K562 (cell line): ENCODE results near the gene ART4. TPM values are rescaled to one million over a fixed set of nuclear protein-coding genes. Genes with fewer than 3 reads are reported as not detected.

Source experiments
- ATAC-seq: fragments of 200-7000 bp; cut with Tn5 transposase; 3 replicates; pipeline ENCODE4 v1.9.1; 2020; ENCODE audit warnings: moderate library complexity
- BruUV-seq: library from RNA; stranded (reverse); fragments of 400-500 nt; replicated peaks from 2 replicates; lab custom pipeline; 2021; lab: Mats Ljungman, UMichigan
- CTCF ChIA-PET: fragments of 300-600 bp; formaldehyde crosslinking; extraction: SDS; loops from one replicate; lab custom pipeline; 2021; ENCODE audit warnings: low intra/inter-chr PET ratio; lab: Yijun Ruan, JAX
- POLR2A ChIA-PET: fragments of 300-600, 350-650 bp; sonication (Branson Sonifier 250); formaldehyde crosslinking; extraction: SDS; loops from one replicate; lab custom pipeline; 2021; ENCODE audit warnings: antibody characterized with exemption, inconsistent platforms; lab: Yijun Ruan, JAX
- DNase-seq, 4 experiments: peaks; one replicate each; pipeline versions ENCODE4 v3.0.0 to v3.0.0-alpha.2; 2011 to 2018; ENCODE audit warnings: low spot score in 3 of 4, mixed read lengths in 3 of 4; ENCODE audit errors: extremely low read depth in 1 of 4
- FAIRE-seq: peaks from 2 replicates; lab custom pipeline; 2011; peaks lifted over from hg19 to GRCh38; lab: Jason Lieb, UNC
- H2AFZ ChIP-seq: 2 replicates; pipeline ENCODE4 v1.6.0; 2011; ENCODE audit warnings: low read depth, low read length, control low read depth, inconsistent platforms
- H3K27ac ChIP-seq: fragments of 200-600 bp; 3 replicates; pipeline ENCODE4 v1.8.0; 2011; ENCODE audit warnings: low read depth, mild to moderate bottlenecking, control low read depth, inconsistent platforms, low read length, moderate library complexity, mixed read lengths; ENCODE audit errors: extremely low read depth
- H3K27me3 ChIP-seq, 2 experiments: fragments of 300-600 bp in 1 of 2; 2 replicates in 1 of 2; 3 replicates in 1 of 2; pipeline versions ENCODE4 v1.6.0 to v1.8.0; 2011; ENCODE audit warnings: inconsistent platforms in 2 of 2, low read length in 2 of 2, mild to moderate bottlenecking in 1 of 2, mixed read lengths in 1 of 2, moderate library complexity in 1 of 2; ENCODE audit not compliant: control insufficient read depth in 2 of 2, insufficient read depth in 2 of 2
- H3K36me3 ChIP-seq: fragments of 300-600 bp; 3 replicates; pipeline ENCODE4 v1.8.0; 2011; ENCODE audit warnings: mild to moderate bottlenecking, low read length, inconsistent platforms; ENCODE audit not compliant: control insufficient read depth, insufficient read depth
- H3K4me1 ChIP-seq, 2 experiments: fragments of 200-600 bp in 1 of 2; replicated peaks in 1 of 2; 2 replicates in 1 of 2; 3 replicates in 1 of 2; pipeline versions ENCODE4 v1.5.1 to v1.8.0; 2011; ENCODE audit warnings: inconsistent platforms in 2 of 2, low read length in 2 of 2, mild to moderate bottlenecking in 1 of 2, mixed read lengths in 1 of 2, moderate library complexity in 1 of 2; ENCODE audit not compliant: control insufficient read depth in 2 of 2, insufficient read depth in 2 of 2
- H3K4me2 ChIP-seq: 2 replicates; pipeline ENCODE4 v1.6.1; 2011; ENCODE audit warnings: low read length, control low read depth, inconsistent platforms, mixed read lengths; ENCODE audit not compliant: insufficient read depth
- H3K4me3 ChIP-seq: fragments of 200-600 bp; sonication (generic), shearing (Covaris generic); 2 replicates; pipeline ENCODE4 v1.5.1; 2016; ENCODE audit warnings: control low read depth, inconsistent platforms
- H3K79me2 ChIP-seq: fragments of 200-600 bp; 3 replicates; pipeline ENCODE4 v1.8.0; 2011; ENCODE audit warnings: low read length, inconsistent platforms; ENCODE audit not compliant: control insufficient read depth, insufficient read depth
- H3K9ac ChIP-seq, 2 experiments: 2 replicates each; pipeline versions ENCODE4 v1.6.0 to v1.6.1; 2011; ENCODE audit warnings: low read depth in 2 of 2, low read length in 2 of 2, control low read depth in 1 of 2, inconsistent platforms in 1 of 2, mild to moderate bottlenecking in 1 of 2, mixed read lengths in 1 of 2; ENCODE audit not compliant: insufficient read depth in 1 of 2
- H3K9me1 ChIP-seq: one replicate; pipeline ENCODE4 v1.6.0; 2011; ENCODE audit warnings: inconsistent platforms, mild to moderate bottlenecking, low read length, moderate library complexity; ENCODE audit not compliant: control insufficient read depth, insufficient read depth
- H3K9me3 ChIP-seq: replicated peaks from 2 replicates; pipeline ENCODE4 v1.5.1; 2011; ENCODE audit warnings: low read depth, low read length, inconsistent platforms; ENCODE audit not compliant: control insufficient read depth, insufficient read depth
- H4K20me1 ChIP-seq: replicated peaks from 2 replicates; pipeline ENCODE4 v1.6.1; 2011; ENCODE audit warnings: low read length, inconsistent platforms, mixed read lengths; ENCODE audit not compliant: control insufficient read depth, insufficient read depth
- E2F4 ChIP-seq: sonication (generic); formaldehyde crosslinking; IDR thresholded peaks from 2 replicates; pipeline ENCODE4 v1.8.0; 2022; ENCODE audit warnings: mild to moderate bottlenecking, low read depth, missing genetic modification reagents
- E4F1 ChIP-seq: fragments of 250-450 bp; sonication (Bioruptor Pico); IDR thresholded peaks from 2 replicates; pipeline ENCODE4 v1.5.0; 2021; ENCODE audit warnings: mild to moderate bottlenecking, borderline replicate concordance
- ELK1 ChIP-seq: sonication (generic); formaldehyde crosslinking; IDR thresholded peaks from 2 replicates; pipeline ENCODE4 v1.8.1; 2022; ENCODE audit warnings: missing genetic modification reagents
- IRF2 ChIP-seq: sonication (generic); formaldehyde crosslinking; IDR thresholded peaks from 2 replicates; pipeline ENCODE4 v1.8.1; 2022; ENCODE audit warnings: mild to moderate bottlenecking, missing genetic modification reagents
- MEF2D ChIP-seq: conservative IDR thresholded peaks from 2 replicates; pipeline ENCODE4 v1.6.1; 2016; ENCODE audit warnings: low read depth, missing genetic modification characterization, missing compliant biosample characterization
- MTF1 ChIP-seq: fragments of 250-450 bp; sonication (Bioruptor Pico); IDR thresholded peaks from 2 replicates; pipeline ENCODE4 v1.9.0; 2021; ENCODE audit warnings: moderate library complexity, mild to moderate bottlenecking, inconsistent platforms, borderline replicate concordance
- MXD1 ChIP-seq: fragments of 250-450 bp; sonication (Bioruptor Pico); IDR thresholded peaks from 2 replicates; pipeline ENCODE4 v1.8.0; 2021; ENCODE audit warnings: borderline replicate concordance, mild to moderate bottlenecking, moderate library complexity; ENCODE audit not compliant: poor library complexity, severe bottlenecking
- NCOA4 ChIP-seq: fragments of 450-650 bp; IDR thresholded peaks from 2 replicates; pipeline ENCODE4 v1.6.1; 2018; ENCODE audit warnings: mild to moderate bottlenecking; ENCODE audit not compliant: partially characterized antibody
- PATZ1 ChIP-seq: fragments of 250-450 bp; sonication (Bioruptor Pico); IDR thresholded peaks from 2 replicates; pipeline ENCODE4 v1.5.0; 2020; ENCODE audit warnings: mild to moderate bottlenecking, borderline replicate concordance
- SREBF1 ChIP-seq: fragments of 150-350 bp; IDR thresholded peaks from 2 replicates; pipeline ENCODE4 v1.6.1; 2014; ENCODE audit warnings: antibody characterized with exemption, low read depth, low read length, borderline replicate concordance
- TARDBP ChIP-seq: fragments of 450-650 bp; IDR thresholded peaks from 2 replicates; pipeline ENCODE4 v1.6.1; 2016
- XRCC4 ChIP-seq: IDR thresholded peaks from one replicate; pipeline ENCODE4 v1.6.1; 2011; ENCODE audit not compliant: insufficient read depth, insufficient read length; ENCODE audit errors: extremely low read depth
- YBX1 ChIP-seq: fragments of 450-650 bp; IDR thresholded peaks from 2 replicates; pipeline ENCODE4 v1.7.1; 2016; ENCODE audit warnings: mild to moderate bottlenecking
- ZFPM2 ChIP-seq: fragments of 250-450 bp; sonication (Bioruptor Pico); IDR thresholded peaks from 2 replicates; pipeline ENCODE4 v1.5.1; 2022; ENCODE audit warnings: mild to moderate bottlenecking
- ZNF184 ChIP-seq: sonication (generic); formaldehyde crosslinking; IDR thresholded peaks from 2 replicates; pipeline ENCODE4 v1.5.0; 2020; ENCODE audit warnings: missing genetic modification reagents
- ZNF780A ChIP-seq: fragments of 250-450 bp; sonication (Bioruptor Pico); IDR thresholded peaks from 2 replicates; pipeline ENCODE4 v1.5.0; 2021; ENCODE audit warnings: mild to moderate bottlenecking
- WGBS: fragments of 100-300 bp; shearing (Covaris generic); methylation state at CpG from one replicate; pipeline ENCODE4 v1.1.6; 2016; ENCODE audit warnings: low coverage, mixed read lengths; ENCODE audit not compliant: insufficient coverage; ENCODE audit errors: missing lambda C conversion rate; 5-methylcytosine and 5-hydroxymethylcytosine counted together
- in situ Hi-C: fragments of 300-500 bp; cut with MboI; formaldehyde crosslinking; loops from 4 replicates; pipeline ENCODE4 v1.15.0; 2018; ENCODE audit warnings: inconsistent platforms, mixed read lengths
- intact Hi-C: fragments of 100-400 bp; cut with micrococcal nuclease; formaldehyde crosslinking; loops from 2 replicates; pipeline ENCODE4 v1.14.2; 2022
- polyA plus RNA-seq, 8 experiments: library from polyadenylated mRNA; depleted of rRNA in 4 of 8; stranded (reverse) in 5 of 8; unstranded in 3 of 8; fragments of >200 nt; fragmentation: Nextera tagmentation in 2 of 8; fragmentation: Illumina TruSeq in 1 of 8; extraction: Ambion mirVana in 2 of 8; extraction: Trizol in 1 of 8; gene quantifications; 2 replicates each; pipeline versions ENCODE4 v1.2.1 to v1.2.3, GENCODE V29; 2011 to 2014; ENCODE audit warnings: inconsistent platforms in 1 of 8, missing spikeins in 1 of 8
- total RNA-seq, 7 experiments: library from RNA; depleted of rRNA in 6 of 7; stranded (reverse); fragments of >200 nt in 6 of 7; fragmentation: Illumina TruSeq in 2 of 7; extraction: Trizol in 2 of 7; gene quantifications; 2 replicates each; pipeline versions ENCODE4 v1.2.1 to v1.2.3, GENCODE V29; 2011 to 2021; ENCODE audit warnings: low replicate concordance in 1 of 7

ART4 gene
- total and polyA plus RNA-seq, 9 of the 15 experiments (the other 6 are each of a cell fraction or from before 2014, with no cell fraction given), result 0.07 TPM; not detected in 8

- TF ChIP-seq SREBF1, result no peak
- TF ChIP-seq ELK1, result no peak
- no peak for TF ChIP-seq IRF2 (CRISPR knock-in tag)
- TF ChIP-seq ZNF780A (CRISPR knock-in tag), result no peak
- no peak for TF ChIP-seq PATZ1 (CRISPR knock-in tag)
- no peak for TF ChIP-seq YBX1
- no peak for TF ChIP-seq NCOA4
- no peak for TF ChIP-seq MEF2D
- TF ChIP-seq TARDBP, result no peak
- TF ChIP-seq MTF1 (CRISPR knock-in tag), result no peak
- no peak for TF ChIP-seq XRCC4
- no peak for TF ChIP-seq E2F4 (CRISPR knock-in tag)
- TF ChIP-seq ZNF184 (CRISPR knock-in tag), result no peak
- TF ChIP-seq E4F1 (CRISPR knock-in tag), result no peak
- no peak for TF ChIP-seq ZFPM2
- TF ChIP-seq MXD1, result no peak
- FAIRE-seq (no peak), DNase-seq (no peak), ATAC-seq (no peak)
- ChIA-PET CTCF (interaction anchor here (2.4 kb wide), 1 partner anchor 184 kb away, joined by 12 read pairs; no protein-coding TSS in a partner anchor), POLR2A (no interaction called here)
- BruUV-seq, result no TSS peak
- intact Hi-C loops, result loop anchor here (10.0 kb wide), 1 partner anchor 183 kb away; no protein-coding TSS in a partner anchor
- no peaks in the 10 kb centered on the region for H3K36me3 ChIP-seq
- in situ Hi-C loops, result loop anchor here (25.0 kb wide), 1 partner anchor 1076 kb away; the partner anchor contains the start of gene STRAP
- no peak overlapping the region for H2AFZ ChIP-seq
- H3K79me2 ChIP-seq, result no peaks in the 10 kb centered on the region
- no peak overlapping the region for H3K4me2 ChIP-seq
- H3K4me1 ChIP-seq, result no peaks in the 10 kb centered on the region
- H3K9ac ChIP-seq, result no peak overlapping the region
- no peaks in the 10 kb centered on the region for H3K9me1 ChIP-seq
- H4K20me1 ChIP-seq, result no peaks in the 10 kb centered on the region
- no peaks in the 10 kb centered on the region for H3K27me3 ChIP-seq
- no peak overlapping the region for H3K27ac ChIP-seq
- no peak overlapping the region for H3K4me3 ChIP-seq
- H3K9me3 ChIP-seq, result no peaks in the 10 kb centered on the region
- WGBS, result 41% methylated on average over 2 of the region's 2 CpGs
Observed at GRCh38 chr12:14811486-14811885, 31.8 kb downstream of the ART4 start.
